ENCODE measurements around the gene AKR7A2. TPM values are rescaled to one million over a fixed set of nuclear protein-coding genes. Genes with fewer than 3 reads are reported as not detected.

Gene AKR7A2
- polyA plus RNA-seq, 1 donor (not counting 4 experiments of a cell fraction or from before 2014, with no cell fraction given): 21.4 TPM

- peaks cover 7 to 21% of the 10 kb centered on the region in 2 experiments for H3K36me3 ChIP-seq (ENCODE audit: control insufficient read depth in 2 of 2, extremely low read depth in 1 of 2, insufficient read depth in 2 of 2, low read length in 2 of 2)
Measured at GRCh38 chr1:19322481-19322880, 10.5 kb upstream of the AKR7A2 start.

GRCh38 chr1:19321071-19321470 lies 9.1 kb upstream of the AKR7A2 start:
- Histone ChIP-seq H3K79me2 (ENCODE audit: control insufficient read depth, insufficient read depth, low read length) (no peaks in the 10 kb centered on the region), H3K27me3 (ENCODE audit: control insufficient read depth, extremely low read depth, insufficient read depth, low read length) (no peaks in the 10 kb centered on the region), H2AFZ (ENCODE audit: control insufficient read depth, low read length) (no peak overlapping the region), H3K4me2 (ENCODE audit: control insufficient read depth, extremely low read depth, insufficient read depth, low read depth, low read length) (no peak overlapping the region), H3K36me3 (ENCODE audit: control insufficient read depth in 2 of 2, extremely low read depth in 1 of 2, insufficient read depth in 2 of 2, low read length in 2 of 2) (peaks cover 7 to 19% of the 10 kb centered on the region in 2 experiments), H3K9ac (ENCODE audit: control insufficient read depth, extremely low read depth, insufficient read depth, low read length) (no peak overlapping the region), H3K27ac (ENCODE audit: control insufficient read depth, insufficient read depth, low read length) (no peak overlapping the region), H3K9me3 (ENCODE audit: control insufficient read depth, low read depth, low read length) (no peaks in the 10 kb centered on the region), H3K4me1 (ENCODE audit: control insufficient read depth, extremely low read depth, insufficient read depth, low read length) (peaks cover 6% of the 10 kb centered on the region), H3K9me1 (ENCODE audit: control insufficient read depth, extremely low read depth, insufficient read depth, low read length) (peaks cover 2% of the 10 kb centered on the region), H4K20me1 (ENCODE audit: control insufficient read depth, extremely low read depth, insufficient read depth, low read length) (peaks cover 3% of the 10 kb centered on the region), H3K4me3 (ENCODE audit: control insufficient read depth in 2 of 3, extremely low read depth in 1 of 3, insufficient read depth in 2 of 3, low read depth in 1 of 3, low read length in 3 of 3) (no peak overlapping the region)
- FAIRE-seq: no peak
- TF ChIP-seq EZH2 (IDR thresholded peaks at IDR 0.05; ENCODE audit: low read length) (no peak), CTCF (optimal IDR thresholded peaks at IDR 0.05 in 1 of 3, IDR thresholded peaks at IDR 0.05 in 1 of 3, conservative IDR thresholded peaks at IDR 0.05 in 1 of 3; ENCODE audit: extremely low read depth in 1 of 3, insufficient read depth in 2 of 3, low read length in 3 of 3) (no peak)
- DNase-seq (ENCODE audit: low read depth, low spot score): no peak
- dilution Hi-C loops (cut with MboI; ENCODE audit: extremely low pct_ligation_motif_present, low sequenced_read_pairs): no loop called here

More at GRCh38 chr1:19322481-19322880, 10.5 kb upstream of the AKR7A2 start:
- no peak overlapping the region for H3K27ac ChIP-seq (ENCODE audit: control insufficient read depth, insufficient read depth, low read length)
- no peak overlapping the region for H3K9ac ChIP-seq (ENCODE audit: control insufficient read depth, extremely low read depth, insufficient read depth, low read length)
- H3K4me3 ChIP-seq (ENCODE audit: control insufficient read depth in 2 of 3, extremely low read depth in 1 of 3, insufficient read depth in 2 of 3, low read depth in 1 of 3, low read length in 3 of 3): no peak overlapping the region
- no peaks in the 10 kb centered on the region for H3K79me2 ChIP-seq (ENCODE audit: control insufficient read depth, insufficient read depth, low read length)
- H2AFZ ChIP-seq (ENCODE audit: control insufficient read depth, low read length): no peak overlapping the region
- H3K9me1 ChIP-seq (ENCODE audit: control insufficient read depth, extremely low read depth, insufficient read depth, low read length): peaks cover 2% of the 10 kb centered on the region
- peaks cover 3% of the 10 kb centered on the region for H4K20me1 ChIP-seq (ENCODE audit: control insufficient read depth, extremely low read depth, insufficient read depth, low read length)
- H3K4me2 ChIP-seq (ENCODE audit: control insufficient read depth, extremely low read depth, insufficient read depth, low read depth, low read length): no peak overlapping the region
- H3K27me3 ChIP-seq (ENCODE audit: control insufficient read depth, extremely low read depth, insufficient read depth, low read length): no peaks in the 10 kb centered on the region
- no peaks in the 10 kb centered on the region for H3K9me3 ChIP-seq (ENCODE audit: control insufficient read depth, low read depth, low read length)
- dilution Hi-C loops (cut with MboI; ENCODE audit: extremely low pct_ligation_motif_present, low sequenced_read_pairs): no loop called here
- FAIRE-seq: no peak
- H3K4me1 ChIP-seq (ENCODE audit: control insufficient read depth, extremely low read depth, insufficient read depth, low read length): peaks cover 6% of the 10 kb centered on the region
- TF ChIP-seq CTCF (optimal IDR thresholded peaks at IDR 0.05 in 1 of 3, IDR thresholded peaks at IDR 0.05 in 1 of 3, conservative IDR thresholded peaks at IDR 0.05 in 1 of 3; ENCODE audit: extremely low read depth in 1 of 3, insufficient read depth in 2 of 3, low read length in 3 of 3): no peak
- TF ChIP-seq EZH2 (IDR thresholded peaks at IDR 0.05; ENCODE audit: low read length): no peak
- no peak for DNase-seq (ENCODE audit: low read depth, low spot score)
